Large intestine (tissue), 3 donors: ENCODE measurements around the gene GALNTL6. TPM values are rescaled to one million over a fixed set of nuclear protein-coding genes. Genes with fewer than 3 reads are reported as not detected.

Experiments
- DNase-seq, 2 donors: peaks; one replicate each; pipeline versions ENCODE4 v3.0.0 to v3.0.0-alpha.2; 2013
- H3K27ac ChIP-seq: one replicate; pipeline ENCODE4 v1.5.1; 2013; ENCODE audit warnings: low read length
- H3K27me3 ChIP-seq: 2 replicates; pipeline ENCODE4 v1.6.1; 2013; ENCODE audit warnings: low read length; ENCODE audit not compliant: control insufficient read depth, insufficient read depth
- H3K36me3 ChIP-seq: 2 replicates; pipeline ENCODE4 v1.6.1; 2013; ENCODE audit warnings: low read length; ENCODE audit not compliant: control insufficient read depth, insufficient read depth
- H3K4me1 ChIP-seq: one replicate; pipeline ENCODE4 v1.6.1; 2013; ENCODE audit warnings: low read length; ENCODE audit not compliant: control insufficient read depth, insufficient read depth
- H3K4me3 ChIP-seq: one replicate; pipeline ENCODE4 v1.5.1; 2013; ENCODE audit warnings: low read length
- H3K9me3 ChIP-seq: one replicate; pipeline ENCODE4 v1.6.1; 2013; ENCODE audit warnings: mild to moderate bottlenecking, low read depth, low read length, moderate library complexity; ENCODE audit not compliant: control insufficient read depth
- WGBS: methylation state at CpG from one replicate; pipeline ENCODE4 v1.1.5; 2013; ENCODE audit warnings: low lambda C conversion rate; ENCODE audit not compliant: insufficient coverage; 5-methylcytosine and 5-hydroxymethylcytosine counted together
- polyA plus RNA-seq: library from polyadenylated mRNA; unstranded; fragments of 120-200 nt; gene quantifications from one replicate; pipeline ENCODE4 v1.2.1, GENCODE V29; 2013

Gene GALNTL6
- polyA plus RNA-seq, 1 donor = 0.84 TPM

GRCh38 chr4:172245516-172245915 is 432.3 kb downstream of the GALNTL6 start:
- H3K27me3 ChIP-seq = no peaks in the 10 kb centered on the region
- no peak overlapping the region for H3K27ac ChIP-seq
- H3K4me3 ChIP-seq = no peak overlapping the region
- no peaks in the 10 kb centered on the region for H3K9me3 ChIP-seq
- DNase-seq = no peak
- H3K4me1 ChIP-seq = no peaks in the 10 kb centered on the region
- no peaks in the 10 kb centered on the region for H3K36me3 ChIP-seq

- H3K27ac ChIP-seq = no peak overlapping the region
- no peaks in the 10 kb centered on the region for H3K4me1 ChIP-seq
- H3K36me3 ChIP-seq = no peaks in the 10 kb centered on the region
- no peaks in the 10 kb centered on the region for H3K27me3 ChIP-seq
- no peak overlapping the region for H3K4me3 ChIP-seq
- no peak for DNase-seq
- no CpG with 5 or more reads among the region's 1 CpG for WGBS
- H3K9me3 ChIP-seq = no peaks in the 10 kb centered on the region
Observed at GRCh38 chr4:172253409-172253808, 440.2 kb downstream of the GALNTL6 start.

- Histone ChIP-seq H3K4me1 (no peaks in the 10 kb centered on the region), H3K27ac (no peak overlapping the region), H3K27me3 (no peaks in the 10 kb centered on the region), H3K36me3 (no peaks in the 10 kb centered on the region), H3K4me3 (no peak overlapping the region), H3K9me3 (no peaks in the 10 kb centered on the region)
- no peak for DNase-seq
- WGBS = no CpG with 5 or more reads among the region's 1 CpG
Observed at GRCh38 chr4:172256820-172257219, 443.6 kb downstream of the GALNTL6 start.

DNA sequence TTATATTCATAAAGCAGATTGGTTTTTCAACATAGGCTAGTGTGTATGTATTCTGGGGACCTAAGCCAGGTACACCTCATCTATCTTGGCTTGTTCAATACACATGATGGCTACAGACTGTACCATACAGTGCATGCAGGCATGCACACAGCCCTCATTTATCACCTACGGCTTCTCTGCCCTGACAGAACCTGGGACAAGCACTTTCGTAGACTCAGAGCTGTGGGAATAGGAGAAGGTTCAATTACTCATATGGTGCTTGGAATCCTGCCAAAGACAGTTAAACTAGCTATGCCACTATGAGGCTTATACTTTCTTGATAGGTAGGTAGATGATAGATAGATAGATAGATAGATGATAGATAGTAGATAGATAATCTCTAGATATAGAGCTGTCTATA is 457.2 kb downstream of the GALNTL6 start:
- H3K4me3 ChIP-seq = no peak overlapping the region
- H3K9me3 ChIP-seq = no peaks in the 10 kb centered on the region
- H3K27ac ChIP-seq = no peak overlapping the region
- H3K4me1 ChIP-seq = no peaks in the 10 kb centered on the region
- no peak for DNase-seq
- WGBS = no CpG with 5 or more reads among the region's 2 CpGs
- H3K36me3 ChIP-seq = no peaks in the 10 kb centered on the region
- H3K27me3 ChIP-seq = no peaks in the 10 kb centered on the region

DNA sequence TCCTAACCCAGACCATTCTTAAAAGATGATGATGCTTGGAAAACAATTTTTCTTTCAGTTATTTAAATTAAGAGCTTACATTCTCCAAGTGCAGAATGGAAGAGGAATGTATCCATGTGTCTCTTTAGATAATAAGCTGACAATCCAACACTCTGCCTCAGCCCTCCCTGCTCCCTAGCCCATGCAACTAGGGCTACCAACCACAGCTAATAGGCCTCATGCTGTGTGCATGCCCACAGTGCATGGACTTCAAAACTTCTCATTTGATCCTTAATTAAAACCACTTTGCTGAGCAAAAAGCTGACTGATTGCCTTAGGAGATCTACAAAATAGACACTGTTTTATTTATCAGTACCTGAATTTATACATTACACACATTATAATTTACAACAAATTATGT is 473.9 kb downstream of the GALNTL6 start:
- Histone ChIP-seq H3K4me1 (no peaks in the 10 kb centered on the region), H3K9me3 (no peaks in the 10 kb centered on the region), H3K27me3 (no peaks in the 10 kb centered on the region), H3K27ac (no peak overlapping the region), H3K36me3 (no peaks in the 10 kb centered on the region), H3K4me3 (no peak overlapping the region)
- DNase-seq = no peak

DNA sequence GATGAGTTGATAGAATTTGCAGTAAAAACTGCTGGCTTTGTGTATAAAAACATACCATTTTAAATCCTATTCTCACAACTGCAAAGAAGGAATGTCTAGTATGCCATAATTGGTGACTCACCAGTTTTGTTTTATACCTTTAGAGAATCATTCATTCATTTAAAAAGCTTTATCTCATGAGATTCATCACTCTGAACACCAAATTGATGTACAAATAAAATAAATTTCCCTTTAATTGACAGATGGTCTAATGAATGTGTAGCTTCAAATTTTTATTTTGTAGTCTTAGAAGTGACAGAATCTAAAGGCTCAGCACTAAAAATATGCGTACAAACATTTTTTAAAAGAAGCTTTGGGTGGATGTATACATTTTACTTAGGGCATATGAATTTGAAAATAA is 492.5 kb downstream of the GALNTL6 start:
- H3K27ac ChIP-seq = no peak overlapping the region
- no peaks in the 10 kb centered on the region for H3K9me3 ChIP-seq
- H3K36me3 ChIP-seq = no peaks in the 10 kb centered on the region
- WGBS = 100% methylated on average over 1 of the region's 1 CpG
- no peaks in the 10 kb centered on the region for H3K27me3 ChIP-seq
- H3K4me3 ChIP-seq = no peak overlapping the region
- no peak for DNase-seq
- H3K4me1 ChIP-seq = no peaks in the 10 kb centered on the region

DNA sequence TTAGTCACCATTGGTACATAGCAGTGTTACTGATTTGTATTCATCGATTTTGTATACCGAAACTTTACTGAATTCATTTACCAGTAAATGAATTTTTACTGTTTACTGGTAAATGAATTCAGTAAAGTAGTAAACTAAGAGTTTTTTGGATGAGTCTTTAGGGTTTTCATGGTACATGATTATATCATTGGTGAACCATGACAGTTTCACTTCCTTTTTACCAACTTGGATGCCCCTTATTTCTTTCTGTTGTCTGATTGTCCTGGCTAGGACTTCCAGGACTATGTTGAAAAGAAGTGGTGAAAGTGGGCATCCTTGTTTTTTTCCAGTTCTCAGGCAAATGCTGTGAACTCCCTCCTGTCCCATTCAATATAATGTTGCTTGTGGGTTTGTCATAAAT is 494.9 kb downstream of the GALNTL6 start:
- no CpG with 5 or more reads among the region's 2 CpGs for WGBS

GRCh38 chr4:172311682-172312081 is 498.5 kb downstream of the GALNTL6 start:
- Histone ChIP-seq H3K4me3 (no peak overlapping the region), H3K36me3 (no peaks in the 10 kb centered on the region), H3K27me3 (no peaks in the 10 kb centered on the region), H3K27ac (no peak overlapping the region), H3K4me1 (no peaks in the 10 kb centered on the region), H3K9me3 (no peaks in the 10 kb centered on the region)
- no peak for DNase-seq
- WGBS = 86% methylated on average over 3 of the region's 3 CpGs

More for the DNA sequence above, 494.9 kb downstream of the GALNTL6 start:
- H3K4me1 ChIP-seq = no peaks in the 10 kb centered on the region
- no peak overlapping the region for H3K27ac ChIP-seq
- no peaks in the 10 kb centered on the region for H3K36me3 ChIP-seq
- H3K9me3 ChIP-seq = no peaks in the 10 kb centered on the region
- no peak overlapping the region for H3K4me3 ChIP-seq
- no peaks in the 10 kb centered on the region for H3K27me3 ChIP-seq
- DNase-seq = no peak

DNA sequence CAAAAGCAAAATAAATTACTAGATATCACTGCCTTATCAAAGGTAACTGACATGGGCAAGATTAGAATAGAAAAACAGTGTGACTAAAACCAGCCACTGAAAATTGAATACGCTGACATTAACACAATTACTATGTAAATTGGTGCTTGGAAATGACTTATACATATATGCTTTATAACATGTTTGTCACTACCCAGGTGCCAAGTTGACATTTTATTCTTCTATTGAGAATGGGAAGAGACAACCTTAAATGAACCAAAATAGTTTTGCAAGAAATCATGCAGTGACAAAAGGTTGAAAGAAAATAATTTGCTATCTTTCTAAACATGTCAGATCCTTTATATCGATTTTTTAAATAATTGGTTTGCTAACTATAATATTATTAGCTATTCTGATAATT is 510.1 kb downstream of the GALNTL6 start:
- WGBS = 33% methylated on average over 1 of the region's 2 CpGs
- Histone ChIP-seq H3K27ac (no peak overlapping the region), H3K27me3 (no peaks in the 10 kb centered on the region), H3K9me3 (no peaks in the 10 kb centered on the region), H3K4me1 (no peaks in the 10 kb centered on the region), H3K4me3 (no peak overlapping the region), H3K36me3 (no peaks in the 10 kb centered on the region)
- no peak for DNase-seq

GRCh38 chr4:172344308-172344938 is 531.2 kb downstream of the GALNTL6 start:
- Histone ChIP-seq H3K9me3 (no peaks in the 10 kb centered on the region), H3K4me1 (no peaks in the 10 kb centered on the region), H3K27me3 (no peaks in the 10 kb centered on the region), H3K27ac (no peak overlapping the region), H3K4me3 (no peak overlapping the region), H3K36me3 (no peaks in the 10 kb centered on the region)
- WGBS = 65% methylated on average over 3 of the region's 5 CpGs
- no peak for DNase-seq

GRCh38 chr4:172348426-172348825 is 535.2 kb downstream of the GALNTL6 start:
- no peaks in the 10 kb centered on the region for H3K4me1 ChIP-seq
- DNase-seq = no peak
- no CpG with 5 or more reads among the region's 2 CpGs for WGBS
- H3K27me3 ChIP-seq = no peaks in the 10 kb centered on the region
- H3K27ac ChIP-seq = no peak overlapping the region
- H3K36me3 ChIP-seq = no peaks in the 10 kb centered on the region
- no peak overlapping the region for H3K4me3 ChIP-seq
- H3K9me3 ChIP-seq = no peaks in the 10 kb centered on the region
